Thyroid gland (tissue), 4 donors: ENCODE data around the gene RIMBP2.

Source experiments
- CTCF ChIP-seq, 6 experiments: fragments of 200-600 bp in 3 of 6; fragments of 450-650 bp in 3 of 6; sonication (generic) in 3 of 6; IDR thresholded peaks; one replicate each; pipeline ENCODE4 v1.5.1; 2016 to 2019; ENCODE audit warnings: antibody characterized with exemption in 6 of 6, mild to moderate bottlenecking in 2 of 6, inconsistent platforms in 1 of 6, moderate library complexity in 1 of 6
- POLR2A ChIP-seq, 2 donors: fragments of 450-650 bp; IDR thresholded peaks; one replicate each; pipeline ENCODE4 v1.6.1; 2017; ENCODE audit warnings: antibody characterized with exemption in 2 of 2, mild to moderate bottlenecking in 2 of 2, moderate library complexity in 1 of 2

- TF ChIP-seq POLR2A (IDR thresholded peaks at IDR 0.05): no peak
- TF ChIP-seq CTCF (IDR thresholded peaks at IDR 0.05): no peak
Measured at GRCh38 chr12:130601327-130601726, 114.8 kb downstream of the RIMBP2 start.
